ENCODE results near the gene RAB3GAP1. TPM values are rescaled to one million over a fixed set of nuclear protein-coding genes. Genes with fewer than 3 reads are reported as not detected.

Gene RAB3GAP1
- polyA plus RNA-seq, 1 donor from 2014 or later, result 43.3 TPM

- Histone ChIP-seq H3K4me2 (ENCODE audit: low read length) (no peak overlapping the region), H3K9me2 (ENCODE audit: insufficient read depth, low read length) (no peaks in the 10 kb centered on the region), H4K20me1 (ENCODE audit: insufficient read depth) (no peaks in the 10 kb centered on the region), H3K27me3 (ENCODE audit: insufficient read depth, low read depth, low read length) (no peaks in the 10 kb centered on the region), H2AFZ (ENCODE audit: low read depth, low read length) (no peak overlapping the region), H3K36me3 (ENCODE audit: insufficient read depth, low read length) (no peaks in the 10 kb centered on the region), H3K9ac (ENCODE audit: low read length) (no peak overlapping the region), H3K79me2 (replicated peaks; ENCODE audit: insufficient read depth, low read length) (no peaks in the 10 kb centered on the region), H3K9me3 (ENCODE audit: low read length) (no peaks in the 10 kb centered on the region), H3F3A (ENCODE audit: insufficient read depth, low read length, poor library complexity, severe bottlenecking) (no peaks in the 10 kb centered on the region), H3K27ac (ENCODE audit: low read length) (no peak overlapping the region), H3K4me3 (ENCODE audit: low read length) (no peak overlapping the region)
- TF ChIP-seq EP300 (conservative IDR thresholded peaks at IDR 0.05; ENCODE audit: poor library complexity, severe bottlenecking), result no peak
- TF ChIP-seq SMC3 (conservative IDR thresholded peaks at IDR 0.05; ENCODE audit: poor library complexity), result no peak
- no peak for TF ChIP-seq EZH2 (IDR thresholded peaks at IDR 0.05; ENCODE audit: borderline replicate concordance, insufficient read depth, low read length, poor library complexity, severe bottlenecking)
- TF ChIP-seq MXI1 (conservative IDR thresholded peaks at IDR 0.05; ENCODE audit: poor library complexity, severe bottlenecking), result no peak
- no peak for TF ChIP-seq CTCF (IDR thresholded peaks at IDR 0.05; ENCODE audit: poor library complexity, severe bottlenecking)
- TF ChIP-seq RAD21 (conservative IDR thresholded peaks at IDR 0.05), result no peak
- TF ChIP-seq TAF1 (IDR thresholded peaks at IDR 0.05; ENCODE audit: low read depth), result no peak
Measured at GRCh38 chr2:135037831-135038230, 14.3 kb upstream of the RAB3GAP1 start.

GRCh38 chr2:135043345-135043744, 8.7 kb upstream of the RAB3GAP1 start:
- Histone ChIP-seq H3K9me3 (ENCODE audit: low read length) (no peaks in the 10 kb centered on the region), H3F3A (ENCODE audit: insufficient read depth, low read length, poor library complexity, severe bottlenecking) (no peaks in the 10 kb centered on the region), H3K4me2 (ENCODE audit: low read length) (no peak overlapping the region), H4K20me1 (ENCODE audit: insufficient read depth) (no peaks in the 10 kb centered on the region), H3K9me2 (ENCODE audit: insufficient read depth, low read length) (no peaks in the 10 kb centered on the region), H3K27me3 (ENCODE audit: insufficient read depth, low read depth, low read length) (no peaks in the 10 kb centered on the region), H3K79me2 (replicated peaks; ENCODE audit: insufficient read depth, low read length) (no peaks in the 10 kb centered on the region), H3K27ac (ENCODE audit: low read length) (no peak overlapping the region), H3K36me3 (ENCODE audit: insufficient read depth, low read length) (no peaks in the 10 kb centered on the region), H3K9ac (ENCODE audit: low read length) (no peak overlapping the region), H2AFZ (ENCODE audit: low read depth, low read length) (no peak overlapping the region), H3K4me3 (ENCODE audit: low read length) (no peak overlapping the region)
- TF ChIP-seq TAF1 (IDR thresholded peaks at IDR 0.05; ENCODE audit: low read depth) (no peak), POLR2AphosphoS5 (IDR thresholded peaks at IDR 0.05) (no peak), EZH2 (IDR thresholded peaks at IDR 0.05; ENCODE audit: borderline replicate concordance, insufficient read depth, low read length, poor library complexity, severe bottlenecking) (no peak), RAD21 (conservative IDR thresholded peaks at IDR 0.05) (no peak), SMC3 (conservative IDR thresholded peaks at IDR 0.05; ENCODE audit: poor library complexity) (no peak), REST (IDR thresholded peaks at IDR 0.05; ENCODE audit: borderline replicate concordance) (no peak), MXI1 (conservative IDR thresholded peaks at IDR 0.05; ENCODE audit: poor library complexity, severe bottlenecking) (no peak), CTCF (IDR thresholded peaks at IDR 0.05; ENCODE audit: poor library complexity, severe bottlenecking) (no peak), EP300 (conservative IDR thresholded peaks at IDR 0.05; ENCODE audit: poor library complexity, severe bottlenecking) (no peak)

Data from neural cell (in vitro differentiated cells).